Left ventricle myocardium inferior (tissue), 1 donor: Measurements from ENCODE around the gene MMP27. TPM values are rescaled to one million over a fixed set of nuclear protein-coding genes. Genes with fewer than 3 reads are reported as not detected.

Experiments
- DNase-seq: peaks from one replicate; pipeline ENCODE4 v3.0.0-alpha.2; 2020
- H3K27ac ChIP-seq: fragments of 200-600 bp; replicated peaks from 2 replicates; pipeline ENCODE4 v1.8.0; 2021
- H3K27me3 ChIP-seq: fragments of 200-600 bp; 2 replicates; pipeline ENCODE4 v1.8.0; 2021; ENCODE audit warnings: low read depth
- H3K36me3 ChIP-seq: fragments of 200-600 bp; 2 replicates; pipeline ENCODE4 v1.8.0; 2021
- H3K4me1 ChIP-seq: fragments of 200-600 bp; 2 replicates; pipeline ENCODE4 v1.8.0; 2021
- H3K4me3 ChIP-seq: fragments of 200-600 bp; 2 replicates; pipeline ENCODE4 v1.8.0; 2021; ENCODE audit warnings: mild to moderate bottlenecking, moderate library complexity
- H3K9me3 ChIP-seq: fragments of 200-600 bp; replicated peaks from 2 replicates; pipeline ENCODE4 v1.8.0; 2021
- CTCF ChIP-seq: fragments of 200-600 bp; IDR thresholded peaks from 2 replicates; pipeline ENCODE4 v1.8.0; 2021; ENCODE audit warnings: antibody characterized with exemption, mild to moderate bottlenecking, borderline replicate concordance
- intact Hi-C: fragments of 100-400 bp; cut with micrococcal nuclease; formaldehyde crosslinking; loops from one replicate; pipeline ENCODE4 v1.11.0; 2022
- total RNA-seq: library from RNA; stranded (reverse); fragmentation: NEBNext Ultra II Directional; extraction: Animal tissue kit (Norgen Biotek cat#: 25700); gene quantifications from one replicate; pipeline ENCODE4 v1.2.1, GENCODE V29; 2021
- donor health status: DM: no; HTN: yes; CAD: no; lungs with severe emphysema.

The MMP27 gene
- total RNA-seq, 1 donor from 2014 or later, result not detected

DNA sequence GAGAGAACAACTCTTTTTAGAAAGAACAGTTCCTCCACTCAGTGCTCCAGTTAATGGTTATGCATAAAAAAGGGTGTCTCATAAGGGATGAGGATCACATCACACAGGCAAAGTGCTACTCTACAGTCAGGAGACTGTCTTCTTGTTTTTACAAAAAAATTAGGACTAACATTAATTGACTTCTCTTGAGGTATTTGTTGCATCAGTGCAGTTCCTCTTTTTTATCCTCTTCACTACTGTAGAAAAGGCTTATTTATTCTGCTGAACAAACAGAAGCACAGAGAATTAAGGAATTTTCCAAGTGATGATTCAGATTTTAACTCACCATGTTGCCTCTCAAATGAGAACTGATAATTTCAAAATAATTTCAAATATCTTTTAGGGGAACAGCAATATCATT is 17.3 kb upstream of the MMP27 start:
- Histone ChIP-seq H3K9me3 (peaks cover 14% of the 10 kb centered on the region), H3K27me3 (peaks cover 1% of the 10 kb centered on the region), H3K27ac (no peak overlapping the region), H3K4me3 (no peak overlapping the region), H3K4me1 (no peaks in the 10 kb centered on the region), H3K36me3 (no peaks in the 10 kb centered on the region)
- no peak for DNase-seq
- no peak for TF ChIP-seq CTCF
- intact Hi-C loops, result no loop called here

- Histone ChIP-seq H3K4me1 (no peaks in the 10 kb centered on the region), H3K36me3 (no peaks in the 10 kb centered on the region), H3K9me3 (peaks cover 14% of the 10 kb centered on the region), H3K27me3 (peaks cover 4% of the 10 kb centered on the region), H3K27ac (no peak overlapping the region), H3K4me3 (no peak overlapping the region)
- DNase-seq, result no peak
- TF ChIP-seq CTCF, result no peak
- intact Hi-C loops, result no loop called here
Observed at GRCh38 chr11:102719620-102720277, 14.2 kb upstream of the MMP27 start.

GRCh38 chr11:102717280-102717679 is 11.7 kb upstream of the MMP27 start:
- H3K36me3 ChIP-seq, result no peaks in the 10 kb centered on the region
- peaks cover under 1% of the 10 kb centered on the region for H3K9me3 ChIP-seq
- intact Hi-C loops, result no loop called here
- H3K27me3 ChIP-seq, result peaks cover 4% of the 10 kb centered on the region
- DNase-seq, result no peak
- TF ChIP-seq CTCF, result no peak
- no peaks in the 10 kb centered on the region for H3K4me1 ChIP-seq
- H3K27ac ChIP-seq, result no peak overlapping the region
- H3K4me3 ChIP-seq, result no peak overlapping the region

- Histone ChIP-seq H3K4me3 (no peak overlapping the region), H3K27ac (no peak overlapping the region), H3K4me1 (no peaks in the 10 kb centered on the region), H3K27me3 (peaks cover 4% of the 10 kb centered on the region), H3K36me3 (no peaks in the 10 kb centered on the region), H3K9me3 (no peaks in the 10 kb centered on the region)
- no peak for DNase-seq
- TF ChIP-seq CTCF, result no peak
- intact Hi-C loops, result no loop called here
Observed at GRCh38 chr11:102716527-102716926, 11.0 kb upstream of the MMP27 start.

GRCh38 chr11:102712137-102712536 is 6.6 kb upstream of the MMP27 start:
- intact Hi-C loops, result no loop called here
- Histone ChIP-seq H3K27me3 (no peaks in the 10 kb centered on the region), H3K27ac (no peak overlapping the region), H3K4me1 (no peaks in the 10 kb centered on the region), H3K4me3 (no peak overlapping the region), H3K9me3 (no peaks in the 10 kb centered on the region), H3K36me3 (no peaks in the 10 kb centered on the region)
- no peak for TF ChIP-seq CTCF
- DNase-seq, result no peak
